GM19238 (cell line): ENCODE data around the gene NHP2.
"Not testable (repeated sequence)": the region's sequence is repeated elsewhere in the genome, so short reads cannot be mapped to it uniquely, and the experiment has no call there.

Source experiments
- DNase-seq: peaks from one replicate; pipeline ENCODE4 v3.0.0; 2011; ENCODE audit warnings: low spot score; ENCODE audit not compliant: insufficient read length

The NHP2 gene

DNA sequence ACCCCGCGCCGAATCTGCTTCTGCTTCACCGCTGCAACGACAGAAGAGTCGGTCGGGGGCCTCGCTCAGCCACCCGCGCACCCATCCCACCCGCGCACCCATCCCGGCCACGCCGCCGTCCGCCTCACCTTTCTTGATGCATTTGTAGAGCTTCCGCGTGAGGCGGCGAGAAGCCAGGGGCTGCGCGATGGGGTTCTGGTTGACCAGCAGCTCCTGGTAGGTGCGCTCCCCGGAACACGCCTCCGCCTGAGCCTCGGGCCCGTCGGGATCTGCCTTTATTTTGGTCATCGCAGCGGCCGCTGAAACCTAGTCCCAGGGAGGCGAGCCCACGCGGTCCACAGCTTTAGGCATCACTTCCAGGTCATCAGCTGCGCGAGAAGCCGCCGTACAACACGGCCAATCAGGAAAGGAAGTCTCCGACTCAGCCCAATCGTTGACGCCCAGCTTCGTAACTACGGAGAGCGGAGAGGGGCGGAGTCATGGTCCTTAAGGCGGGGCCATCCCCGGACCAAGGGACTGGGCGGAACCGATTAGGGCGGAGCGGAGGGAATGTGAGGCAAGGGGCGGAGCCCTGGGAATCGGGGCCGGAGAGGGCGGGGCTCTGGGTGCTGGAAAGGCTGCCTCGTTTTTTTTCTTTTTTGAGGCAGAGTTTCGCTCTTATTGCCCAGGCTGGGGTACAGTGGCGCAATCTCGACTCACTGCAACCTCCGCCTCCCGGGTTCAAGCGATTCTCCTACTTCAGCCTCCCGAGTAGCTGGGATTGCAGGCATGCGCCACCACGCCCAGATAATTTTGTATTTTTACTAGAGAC lies at the start of gene NHP2:
NHP2 (minus strand) TSS at position 356 of the 811 bp plus-strand sequence; CDS start at position 288, 68 bp downstream.
- peak; percentile 89 for DNase-seq

DNA sequence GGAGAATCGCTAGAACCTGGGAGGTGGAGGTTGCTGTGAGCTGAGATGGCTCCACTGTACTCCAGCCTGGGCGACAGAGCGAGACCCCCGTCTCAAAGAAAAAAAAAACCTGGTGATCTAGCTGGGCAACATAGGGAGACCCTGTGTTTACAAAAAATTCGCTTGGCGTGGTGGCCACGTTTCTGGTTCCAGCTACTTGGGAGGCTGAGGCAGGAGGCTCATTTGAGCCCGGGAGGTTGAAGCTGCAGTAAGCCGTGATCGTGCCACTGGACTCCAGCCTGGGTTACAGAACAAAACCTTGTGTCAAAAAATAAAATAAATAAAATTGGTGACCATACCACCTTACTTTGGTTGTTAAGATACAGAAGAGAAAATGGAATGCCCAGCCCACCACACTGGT lies 48.9 kb upstream of the NHP2 start:
- no peak for DNase-seq

DNA sequence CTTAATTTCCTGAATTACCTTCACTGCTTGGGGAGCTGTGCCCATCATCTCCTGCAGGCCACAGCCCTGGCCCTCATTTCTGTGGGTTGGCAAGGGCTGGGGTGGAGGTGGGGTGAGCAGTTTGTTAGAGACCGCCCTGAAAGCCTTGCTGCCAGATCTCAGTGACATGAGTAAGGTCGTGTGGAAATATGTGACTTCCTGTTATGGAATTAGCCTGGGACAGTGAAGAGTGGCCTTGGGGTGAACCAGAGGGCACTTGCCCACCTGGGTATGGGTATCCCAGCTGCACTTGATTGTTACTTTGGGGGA lies 48.2 kb upstream of the NHP2 start:
- DNase-seq: no peak

DNA sequence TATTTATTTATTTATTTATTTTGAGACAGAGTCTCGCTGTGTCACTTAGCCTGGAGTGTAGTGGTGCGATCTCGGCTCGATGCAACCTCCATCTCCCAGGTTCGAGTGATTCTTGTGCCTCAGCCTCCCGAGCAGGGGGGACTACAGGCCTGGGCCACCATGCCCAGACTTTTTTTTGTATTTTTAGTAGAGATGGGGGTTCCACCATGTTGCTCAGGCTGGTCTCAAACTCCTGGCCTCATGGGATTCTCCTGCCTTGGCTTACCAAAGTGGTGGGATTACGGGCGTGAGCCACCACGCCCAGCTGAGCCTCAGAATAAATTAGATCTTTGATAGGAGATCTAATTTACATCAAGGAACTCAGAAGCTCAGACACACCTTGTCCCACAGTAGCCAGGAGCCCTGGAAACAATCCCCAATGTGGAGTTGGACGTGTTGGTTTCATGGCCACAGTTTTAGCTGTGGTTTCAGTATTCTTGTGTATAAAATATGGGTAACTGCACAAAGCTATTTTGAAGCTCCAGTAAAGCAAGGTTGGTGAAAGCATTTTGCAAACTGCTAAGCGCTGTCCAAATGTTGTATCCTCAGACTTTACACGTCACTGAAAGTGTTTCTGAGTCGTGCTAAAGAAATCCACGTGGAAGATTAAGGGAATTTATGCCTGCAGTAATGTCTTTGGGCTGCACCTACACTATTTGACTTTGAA lies 47.7 kb upstream of the NHP2 start:
- DNase-seq: no peak

DNA sequence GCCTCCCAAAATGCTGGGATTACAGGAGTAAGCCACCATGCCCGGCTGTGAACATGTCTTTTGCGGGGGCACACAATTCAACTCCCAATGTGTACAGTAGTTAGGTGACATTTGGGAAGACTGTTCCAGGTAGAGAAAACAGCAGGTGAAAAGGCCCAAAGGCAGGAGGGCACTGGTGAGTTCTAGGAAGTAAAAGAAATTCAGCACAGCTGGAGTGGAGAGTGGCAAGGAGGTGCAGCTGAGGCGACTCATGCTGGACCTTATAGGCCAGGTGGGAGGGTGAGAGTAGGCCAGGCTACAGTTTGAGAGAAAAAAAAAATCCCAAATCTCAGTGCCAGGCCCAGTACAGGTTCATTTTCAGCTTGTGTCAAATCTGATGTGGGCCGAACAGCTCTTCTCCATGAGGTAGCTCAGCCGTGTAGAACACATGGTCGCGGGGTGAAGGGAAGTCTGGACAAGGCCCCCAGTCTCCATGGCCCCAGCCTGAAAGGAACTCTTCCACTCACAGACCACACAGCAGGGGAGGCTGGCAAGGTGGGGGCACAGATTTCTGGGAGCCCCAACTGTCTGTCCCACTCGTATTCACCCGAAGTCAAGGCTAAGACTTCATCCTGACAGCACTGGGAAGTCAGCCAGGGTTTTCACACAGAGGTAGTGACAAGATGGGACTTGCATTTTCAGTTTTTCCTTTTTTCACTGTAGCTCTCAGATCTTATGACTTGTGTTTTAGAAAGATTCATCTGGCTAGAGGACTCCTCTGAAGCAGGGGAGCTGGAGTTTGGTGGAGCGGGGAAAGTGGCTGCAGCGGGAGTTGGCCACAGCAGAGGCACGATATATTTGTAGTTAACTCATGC lies 46.1 kb upstream of the NHP2 start:
- no peak for DNase-seq

DNA sequence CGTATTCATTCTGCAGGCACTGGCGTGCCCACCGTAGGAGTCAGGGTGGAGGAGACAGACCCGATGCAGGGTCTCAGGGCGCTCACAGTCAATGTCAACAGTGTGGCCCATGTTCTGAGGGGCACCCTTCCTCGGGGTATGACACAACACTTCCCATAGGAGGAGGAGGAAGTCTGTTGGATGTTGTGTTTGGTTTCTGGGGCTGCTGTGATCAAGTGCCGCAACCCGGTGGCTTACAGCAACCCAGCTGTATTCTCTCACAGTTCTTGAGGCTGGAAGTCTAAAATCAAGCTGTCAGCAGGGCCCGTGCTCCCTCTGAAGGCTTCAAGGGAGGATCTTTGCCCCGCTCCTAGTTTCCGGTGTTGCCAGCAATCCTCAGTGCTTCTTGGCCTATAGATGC lies 45.0 kb upstream of the NHP2 start:
- no peak for DNase-seq

DNA sequence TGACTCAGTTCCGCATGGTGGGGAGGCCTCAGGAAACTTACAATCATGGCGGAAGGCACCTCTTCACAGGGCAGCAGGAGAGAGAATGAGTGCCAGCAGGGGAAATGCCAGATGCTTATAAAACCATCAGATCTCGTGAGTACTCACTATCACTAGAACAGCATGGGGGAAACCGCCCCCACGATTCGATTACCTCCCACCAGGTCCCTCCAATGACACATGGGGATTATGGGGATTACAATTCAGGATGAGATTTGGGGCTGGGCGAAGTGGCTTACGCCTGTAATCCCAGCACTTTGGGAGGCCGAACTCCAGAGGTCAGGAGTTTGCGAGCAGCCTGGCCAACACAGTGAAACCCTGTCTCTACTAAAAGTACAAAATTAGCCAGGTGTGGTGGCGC lies 44.5 kb upstream of the NHP2 start:
- DNase-seq: not testable (repeated sequence)

DNA sequence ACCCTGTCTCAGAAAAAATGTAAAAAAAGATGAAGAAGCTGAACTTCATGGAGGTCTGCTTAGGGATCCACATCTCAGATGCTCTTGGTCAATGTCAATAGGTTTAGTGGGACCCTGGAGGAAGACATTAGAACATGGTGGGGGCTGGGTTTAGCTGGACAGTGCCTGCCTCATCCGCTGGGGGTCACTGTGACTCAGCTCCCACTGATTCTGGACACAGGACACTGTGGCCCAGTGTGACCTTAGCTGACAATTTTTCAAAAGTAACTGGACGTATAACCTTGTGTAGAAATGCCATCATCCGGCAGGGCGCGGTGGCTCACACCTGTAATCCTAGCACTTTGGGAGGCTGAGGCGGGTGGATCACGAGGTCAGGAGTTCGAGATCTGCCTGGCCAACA lies 43.3 kb upstream of the NHP2 start:
- DNase-seq: no peak

DNA sequence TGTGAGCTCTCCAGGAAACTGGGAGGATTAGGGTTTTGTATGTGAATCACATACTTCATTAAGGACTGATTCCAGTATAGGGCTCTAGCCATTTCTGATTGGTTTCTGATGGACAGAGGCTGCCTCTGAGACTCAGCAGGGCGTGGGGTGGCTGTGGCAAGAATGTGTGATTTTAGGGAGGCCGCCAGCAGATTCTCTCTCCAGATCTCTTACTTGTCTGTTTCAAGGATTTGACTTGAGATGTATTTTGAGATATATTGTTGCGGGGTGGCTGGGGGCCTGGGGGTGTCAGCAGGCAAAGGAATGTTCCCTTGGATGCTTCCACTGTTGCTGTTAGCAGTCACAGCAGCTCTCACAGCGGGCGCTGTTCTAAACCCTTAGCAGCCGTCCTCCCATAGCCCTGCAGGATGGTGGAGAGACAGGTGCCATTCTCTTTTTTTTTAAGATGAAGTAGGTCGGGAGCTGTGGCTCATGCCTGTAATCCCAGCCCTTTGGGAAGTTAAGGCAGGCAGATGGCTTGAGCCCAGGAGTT lies 42.7 kb upstream of the NHP2 start:
- no peak for DNase-seq

DNA sequence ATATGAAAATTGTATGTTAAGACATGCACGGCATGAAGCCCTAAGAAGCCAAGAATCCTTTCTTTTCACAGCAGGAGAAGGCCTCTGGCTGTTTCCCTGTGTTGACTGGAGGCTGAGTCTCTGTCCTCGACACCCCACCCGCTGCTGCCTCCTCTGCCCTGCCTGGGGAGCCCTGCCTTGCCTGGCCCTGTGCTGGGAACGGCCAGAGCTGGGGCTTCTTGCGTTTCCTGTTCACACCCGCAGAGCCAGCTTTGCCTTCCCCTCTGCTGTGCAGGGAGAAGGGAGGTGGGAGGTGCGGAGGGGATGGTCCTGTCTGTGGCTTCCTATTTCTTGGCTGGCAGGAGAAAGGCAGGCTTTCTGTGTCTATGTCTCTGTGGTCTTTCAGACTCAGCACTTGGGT lies 40.3 kb upstream of the NHP2 start:
- no peak for DNase-seq

DNA sequence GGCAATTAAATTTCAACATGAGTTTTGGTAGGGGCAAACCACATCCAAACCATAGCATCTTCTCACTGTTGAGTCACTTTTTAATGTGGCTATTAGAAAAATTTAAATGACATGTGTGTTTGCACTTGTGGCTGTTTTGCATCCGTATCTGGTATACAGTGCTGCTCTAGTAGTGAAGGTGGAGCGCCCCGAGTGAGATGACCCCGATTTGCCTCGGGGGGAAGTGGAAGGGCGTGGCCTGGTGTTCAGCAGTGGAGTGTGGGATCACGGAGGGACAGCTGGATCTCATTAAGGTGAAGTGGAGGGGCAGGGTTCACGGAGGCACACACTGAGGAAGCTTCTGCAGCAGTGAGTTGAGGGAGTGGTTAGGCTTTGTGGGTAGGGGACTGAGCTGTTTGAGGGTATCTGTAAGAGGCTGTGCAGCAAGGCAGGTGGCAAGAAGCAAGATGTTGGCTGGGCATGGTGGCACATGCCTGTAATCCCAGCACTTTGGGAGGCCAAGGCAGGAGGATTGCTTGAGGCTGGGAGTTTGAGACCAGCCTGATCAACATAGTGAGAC lies 39.6 kb upstream of the NHP2 start:
- DNase-seq: no peak

DNA sequence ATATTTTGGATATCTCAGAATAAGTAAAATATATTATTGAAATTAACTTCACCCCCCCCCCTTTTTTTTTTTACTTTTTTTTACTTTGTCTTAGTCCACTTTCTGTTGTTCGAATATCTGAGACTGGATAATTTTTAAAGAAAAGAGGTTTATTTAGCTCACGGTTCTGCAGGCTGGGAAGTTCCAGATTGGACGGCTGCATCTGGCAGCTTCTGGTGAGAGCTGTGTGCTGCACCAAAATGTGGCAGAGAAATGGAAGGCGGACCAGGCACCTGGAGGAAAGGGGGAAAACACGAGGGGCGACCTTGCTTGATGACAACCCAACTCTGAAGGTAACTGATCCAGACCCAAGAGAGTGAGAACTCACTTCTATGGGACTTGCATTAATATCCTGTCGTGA lies 39.1 kb upstream of the NHP2 start:
- no peak for DNase-seq

DNA sequence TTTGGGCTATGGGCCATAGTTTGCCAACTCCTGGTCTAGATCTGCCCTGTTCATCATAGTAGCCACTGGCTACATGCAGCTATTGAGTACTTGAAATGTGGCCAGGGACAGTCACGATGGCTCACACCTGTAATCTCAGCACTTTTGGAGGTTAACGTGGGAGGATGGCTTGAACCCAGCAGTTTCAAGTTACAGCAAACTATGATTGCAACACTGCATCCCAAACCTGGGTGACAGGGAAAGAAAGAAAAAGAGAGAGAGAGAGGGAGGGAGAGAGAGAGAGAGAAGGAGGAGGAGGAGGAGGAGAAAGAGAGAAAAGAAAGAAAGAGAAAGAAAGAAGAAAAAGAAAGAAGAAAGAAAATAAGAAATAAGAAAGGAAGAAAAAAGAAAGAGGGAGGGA lies 38.6 kb upstream of the NHP2 start:
- DNase-seq: no peak

DNA sequence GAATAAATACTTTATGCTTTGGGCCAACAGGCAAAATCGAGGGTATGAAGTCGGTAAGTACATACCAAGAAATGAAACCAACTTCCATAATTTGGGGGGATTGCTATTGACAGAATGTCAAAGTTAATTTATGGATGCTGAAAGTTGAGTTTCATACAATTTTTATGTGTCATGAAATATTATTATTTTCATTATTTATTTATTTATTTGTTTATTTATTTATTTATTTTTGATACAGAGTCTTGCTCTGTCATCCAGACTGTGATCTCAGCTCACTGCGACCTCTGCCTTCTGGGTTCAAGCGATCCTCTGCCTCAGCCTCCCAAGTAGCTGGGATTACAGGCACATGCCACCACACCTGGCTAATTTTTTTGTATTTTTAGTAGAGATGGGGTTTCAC lies 38.0 kb upstream of the NHP2 start:
- DNase-seq: no peak

DNA sequence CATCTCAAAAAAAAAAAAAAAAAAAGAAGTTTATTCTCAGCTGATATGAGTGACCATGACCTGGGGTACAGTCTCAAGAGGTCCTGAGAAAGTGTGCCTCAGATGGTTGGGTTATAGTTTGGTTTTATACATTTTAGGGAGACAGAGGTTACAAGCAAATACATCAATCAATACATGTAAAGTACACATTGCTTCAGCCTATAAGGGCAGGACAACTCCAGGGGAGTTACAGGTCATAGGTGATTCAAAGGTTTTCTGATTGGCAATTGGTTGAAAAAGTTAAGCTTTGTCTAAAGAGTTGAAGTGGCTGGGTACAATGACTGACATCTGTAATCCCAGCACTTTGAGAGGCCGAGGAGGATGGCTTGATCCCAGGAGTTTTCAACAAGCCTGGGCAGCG lies 35.7 kb upstream of the NHP2 start:
- DNase-seq: no peak

DNA sequence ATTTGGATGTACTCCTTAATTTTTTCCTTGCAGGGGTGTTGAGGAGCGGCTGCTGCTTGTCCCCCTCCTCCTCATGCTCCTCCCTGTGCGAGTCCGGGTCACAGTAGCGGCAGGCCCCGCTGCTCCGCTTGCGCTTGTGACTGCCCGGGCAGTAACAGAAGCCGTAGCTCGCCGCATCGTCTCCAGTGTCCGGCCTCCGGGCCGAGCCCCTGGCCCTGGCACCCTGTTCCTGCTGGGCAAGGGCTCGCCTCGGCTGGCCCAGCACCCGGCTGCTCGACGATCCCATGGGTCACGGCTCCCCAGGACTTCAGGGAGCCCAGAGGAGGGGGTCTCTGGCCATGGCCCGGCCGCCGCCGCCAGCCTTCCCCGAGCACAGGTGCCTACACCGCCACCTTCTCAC lies 33.3 kb upstream of the NHP2 start, which contains the start of gene GMCL2:
GMCL2 (minus strand) TSS at position 358 of the 400 bp plus-strand sequence; CDS start at position 286, 72 bp downstream.
- no peak for DNase-seq

DNA sequence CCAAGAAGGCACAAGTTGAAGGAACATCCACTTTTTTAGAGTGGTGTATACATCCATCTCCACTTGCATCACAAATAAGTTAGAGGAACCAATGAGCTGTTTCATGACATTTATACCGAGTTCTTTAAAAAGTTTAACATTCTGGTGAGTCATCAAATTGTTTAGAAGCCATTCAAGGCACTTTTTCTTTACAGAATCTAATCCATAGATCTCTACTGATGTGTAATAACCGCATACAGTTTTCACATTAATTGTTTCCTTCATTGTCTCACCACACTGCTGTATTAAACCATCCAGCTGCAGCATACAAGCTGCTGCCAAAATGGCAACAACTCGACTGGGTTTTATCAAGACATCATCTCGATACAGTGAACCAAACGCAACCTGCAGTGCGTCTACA lies 32.7 kb upstream of the NHP2 start:
- DNase-seq: no peak

DNA sequence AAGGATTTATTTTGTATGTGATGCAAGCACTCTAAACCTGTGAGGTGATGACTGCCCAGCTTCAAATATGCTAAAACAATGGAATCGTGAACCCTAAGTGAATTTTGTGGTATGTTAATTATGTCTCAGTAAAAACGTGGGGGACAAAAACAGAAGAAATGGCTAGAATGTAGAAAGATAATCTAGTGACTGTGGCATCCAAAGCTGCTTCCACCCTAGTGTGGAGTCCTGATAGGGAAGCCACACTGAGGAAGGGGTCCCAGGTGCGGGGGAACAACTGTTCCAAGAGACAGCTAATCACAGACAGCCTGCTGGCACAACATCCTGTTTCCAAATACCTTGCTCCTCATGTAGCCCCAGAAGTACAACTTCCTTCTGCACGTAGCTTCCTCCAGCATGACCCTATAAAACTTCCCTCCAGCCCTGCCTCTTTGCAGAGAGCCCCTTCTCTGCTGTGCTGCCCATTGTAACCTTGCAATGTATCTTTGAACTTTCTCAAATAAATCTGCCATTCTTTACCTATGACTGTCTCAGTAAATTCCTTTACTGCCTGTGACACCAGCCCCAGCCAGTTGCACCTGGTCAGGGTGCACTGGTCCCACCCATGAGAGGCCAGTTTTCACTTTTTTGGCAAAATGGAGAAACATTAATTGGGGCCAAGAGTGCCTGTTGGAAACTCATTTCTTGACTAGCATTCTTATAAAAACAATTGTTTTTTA lies 28.6 kb upstream of the NHP2 start:
- no peak for DNase-seq

DNA sequence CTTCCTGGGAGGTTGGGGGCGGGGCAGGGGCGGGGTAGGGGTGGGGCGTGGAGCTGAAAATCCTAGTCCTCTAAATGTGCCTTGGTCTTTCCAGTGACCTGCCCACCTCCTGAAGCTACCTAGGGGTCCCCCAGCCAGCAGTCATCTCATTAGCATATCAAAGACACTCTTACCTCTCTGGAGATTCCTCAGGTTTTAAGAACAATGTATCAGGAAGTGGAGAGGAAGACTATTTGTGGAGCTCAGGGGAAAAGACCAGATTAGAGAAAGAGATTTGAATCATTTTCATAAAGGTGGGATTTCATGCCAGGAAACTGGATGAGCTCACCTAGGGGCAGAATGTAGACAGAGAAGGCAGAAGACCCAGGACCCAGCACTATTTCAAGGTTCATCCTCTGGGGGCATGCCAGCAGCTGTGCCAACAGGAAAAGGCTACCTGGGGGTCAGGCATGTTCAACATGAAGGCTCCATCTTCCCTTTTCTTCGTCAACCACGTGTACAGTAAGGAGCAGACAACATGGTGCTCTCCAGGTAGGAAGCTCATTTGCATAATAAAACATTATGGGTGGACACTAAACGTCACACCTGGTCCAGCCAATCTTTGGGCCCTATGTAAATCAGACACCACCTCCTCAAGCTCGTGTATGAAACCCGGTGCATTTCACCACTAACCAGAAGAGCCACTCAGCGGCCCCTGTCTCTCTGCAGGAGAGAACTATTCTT lies 26.6 kb upstream of the NHP2 start:
- no peak for DNase-seq

DNA sequence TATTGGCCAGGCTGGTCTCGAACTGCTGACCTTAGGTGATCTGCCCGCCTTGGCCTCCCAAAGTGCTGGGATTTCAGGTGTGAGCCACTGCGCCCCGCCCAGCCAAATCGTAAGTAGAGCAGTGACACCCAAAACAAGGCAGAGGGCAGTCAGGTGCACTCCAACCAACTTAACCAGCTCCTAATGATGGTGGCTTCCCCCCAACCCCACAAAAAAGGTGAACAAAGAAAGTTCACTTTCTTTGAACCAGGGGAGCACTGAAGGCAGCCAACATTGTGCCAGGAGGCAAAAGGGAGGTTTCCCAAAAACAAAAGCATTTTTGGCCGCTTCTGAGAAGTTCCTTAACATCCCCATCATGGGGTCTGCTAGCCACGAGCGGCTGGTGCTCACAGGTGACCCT lies 23.9 kb upstream of the NHP2 start:
- DNase-seq: no peak
